Body of pancreas (tissue), 4 donors: ENCODE results near the gene POGZ. TPM values are rescaled to one million over a fixed set of nuclear protein-coding genes. Genes with fewer than 3 reads are reported as not detected.

ENCODE experiments used
- ATAC-seq: fragments of 150-250 bp; one replicate; pipeline ENCODE4 v1.9.1; 2016
- DNase-seq, 4 donors: peaks; one replicate each; pipeline ENCODE4 v3.0.0-alpha.2; 2019
- H3K27ac ChIP-seq, 4 donors: fragments of 200-600 bp; sonication (generic); 1 replicate in 3 of 4; 2 replicates in 1 of 4; pipeline versions ENCODE4 v1.5.1 to v1.6.1; 2016 to 2019; ENCODE audit warnings: mild to moderate bottlenecking in 1 of 4, mixed read lengths in 1 of 4, moderate library complexity in 1 of 4
- H3K27me3 ChIP-seq, 2 donors: fragments of 200-600 bp; sonication (generic); one replicate each; pipeline ENCODE4 v1.6.0; 2016; ENCODE audit warnings: mild to moderate bottlenecking in 1 of 2
- H3K36me3 ChIP-seq, 2 donors: fragments of 200-600 bp; sonication (generic); replicated peaks in 1 of 2; 2 replicates each; pipeline ENCODE4 v1.5.1; 2016; ENCODE audit warnings: low read depth in 2 of 2; ENCODE audit not compliant: insufficient read depth in 1 of 2
- H3K4me1 ChIP-seq: fragments of 200-600 bp; sonication (generic); one replicate; pipeline ENCODE4 v1.6.0; 2016
- H3K4me3 ChIP-seq, 2 donors: fragments of 200-600 bp; sonication (generic); 1 replicate in 1 of 2; 2 replicates in 1 of 2; pipeline ENCODE4 v1.5.1; 2016 to 2019
- H3K9me3 ChIP-seq, 3 donors: fragments of 200-600 bp; sonication (generic); 1 replicate in 2 of 3; 2 replicates in 1 of 3; pipeline ENCODE4 v1.5.1; 2016
- CTCF ChIP-seq, 7 experiments: fragments of 450-650 bp in 4 of 7; fragments of 200-600 bp in 3 of 7; sonication (generic) in 3 of 7; IDR thresholded peaks; one replicate each; pipeline ENCODE4 v1.5.1; 2016 to 2019; ENCODE audit warnings: antibody characterized with exemption in 7 of 7
- POLR2A ChIP-seq, 3 donors: fragments of 450-650 bp; IDR thresholded peaks; one replicate each; pipeline ENCODE4 v1.6.1; 2016; ENCODE audit warnings: antibody characterized with exemption in 3 of 3, mild to moderate bottlenecking in 2 of 3
- WGBS, 2 donors: methylation state at CpG; one replicate each; pipeline ENCODE4 v1.1.5; 2017; 5-methylcytosine and 5-hydroxymethylcytosine counted together
- intact Hi-C: fragments of 100-400 bp; cut with DNase I; formaldehyde crosslinking; loops from one replicate; pipeline ENCODE4 v1.15.1; 2023
- total RNA-seq, 2 donors: library from RNA; depleted of rRNA; stranded (reverse); fragments of >200 nt; gene quantifications; one replicate each; pipeline ENCODE4 v1.1.0, GENCODE V29; 2016

The POGZ gene
- total RNA-seq, 2 donors from 2014 or later = 29.8 to 76.8 TPM

GRCh38 chr1:151428068-151428467, 31.2 kb downstream of the POGZ start:
- H3K4me3 ChIP-seq = no peak overlapping the region
- no peak overlapping the region for H3K27ac ChIP-seq
- WGBS, 2 donors = 95 to 100% methylated on average over 5 to 7 of the region's 7 CpGs
- peaks cover 0 to 33% of the 10 kb centered on the region in 2 donors for H3K36me3 ChIP-seq
- no peaks in the 10 kb centered on the region for H3K27me3 ChIP-seq
- intact Hi-C loops = no loop called here
- ATAC-seq = no peak
- no peaks in the 10 kb centered on the region for H3K9me3 ChIP-seq
- TF ChIP-seq CTCF (IDR thresholded peaks at IDR 0.05) = no peak
- TF ChIP-seq POLR2A (IDR thresholded peaks at IDR 0.05) = no peak
- no peak for DNase-seq
- H3K4me1 ChIP-seq = no peaks in the 10 kb centered on the region

DNA sequence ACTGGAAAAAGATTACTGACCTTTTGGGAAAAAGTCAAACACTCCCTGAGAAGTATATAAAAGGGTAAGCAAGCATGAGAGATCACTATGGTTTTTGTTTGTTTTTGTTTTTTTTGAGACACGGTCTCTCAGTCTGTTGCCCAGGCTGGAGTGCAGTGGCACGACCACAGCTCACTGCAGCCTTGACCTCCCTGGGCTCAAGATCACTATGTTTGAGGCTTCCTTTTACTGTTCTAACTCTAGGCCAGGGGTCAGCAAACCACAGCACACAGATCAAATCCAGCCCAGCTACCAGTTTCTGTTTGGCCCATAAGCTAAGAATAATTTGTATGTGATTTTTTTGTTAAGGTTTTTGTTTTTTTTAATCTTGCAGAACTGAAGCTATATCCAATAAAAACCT, 34.2 kb downstream of the POGZ start:
- H3K27ac ChIP-seq = no peak overlapping the region
- TF ChIP-seq POLR2A (IDR thresholded peaks at IDR 0.05) (no peak), CTCF (IDR thresholded peaks at IDR 0.05) (no peak)
- H3K4me3 ChIP-seq = no peak overlapping the region
- peaks cover 0 to 47% of the 10 kb centered on the region in 2 donors for H3K36me3 ChIP-seq
- intact Hi-C loops = no loop called here
- WGBS, 2 donors = 55 to 61% methylated on average over 2 of the region's 2 CpGs
- H3K9me3 ChIP-seq = no peaks in the 10 kb centered on the region
- DNase-seq = no peak
- no peak for ATAC-seq
- no peaks in the 10 kb centered on the region for H3K27me3 ChIP-seq
- no peaks in the 10 kb centered on the region for H3K4me1 ChIP-seq

GRCh38 chr1:151419819-151420218, 39.5 kb downstream of the POGZ start:
- Histone ChIP-seq H3K27ac (no peak overlapping the region), H3K9me3 (no peaks in the 10 kb centered on the region), H3K4me1 (no peaks in the 10 kb centered on the region), H3K27me3 (no peaks in the 10 kb centered on the region), H3K4me3 (no peak overlapping the region), H3K36me3 (peaks cover 0 to 34% of the 10 kb centered on the region in 2 donors)
- intact Hi-C loops = no loop called here
- 89 to 95% methylated on average over 4 to 5 of the region's 5 CpGs for WGBS, 2 donors
- DNase-seq = no peak
- no peak for ATAC-seq
- no peak for TF ChIP-seq CTCF (IDR thresholded peaks at IDR 0.05)
- TF ChIP-seq POLR2A (IDR thresholded peaks at IDR 0.05) = no peak

GRCh38 chr1:151418081-151418480, 41.2 kb downstream of the POGZ start:
- TF ChIP-seq CTCF (IDR thresholded peaks at IDR 0.05) (no peak), POLR2A (IDR thresholded peaks at IDR 0.05) (no peak)
- intact Hi-C loops = no loop called here
- 85 to 98% methylated on average over 3 of the region's 3 CpGs for WGBS, 2 donors
- Histone ChIP-seq H3K9me3 (no peaks in the 10 kb centered on the region), H3K4me3 (no peak overlapping the region), H3K4me1 (no peaks in the 10 kb centered on the region), H3K27me3 (no peaks in the 10 kb centered on the region), H3K27ac (no peak overlapping the region), H3K36me3 (peaks cover 0 to 28% of the 10 kb centered on the region in 2 donors)
- ATAC-seq (no peak), DNase-seq (no peak)

DNA sequence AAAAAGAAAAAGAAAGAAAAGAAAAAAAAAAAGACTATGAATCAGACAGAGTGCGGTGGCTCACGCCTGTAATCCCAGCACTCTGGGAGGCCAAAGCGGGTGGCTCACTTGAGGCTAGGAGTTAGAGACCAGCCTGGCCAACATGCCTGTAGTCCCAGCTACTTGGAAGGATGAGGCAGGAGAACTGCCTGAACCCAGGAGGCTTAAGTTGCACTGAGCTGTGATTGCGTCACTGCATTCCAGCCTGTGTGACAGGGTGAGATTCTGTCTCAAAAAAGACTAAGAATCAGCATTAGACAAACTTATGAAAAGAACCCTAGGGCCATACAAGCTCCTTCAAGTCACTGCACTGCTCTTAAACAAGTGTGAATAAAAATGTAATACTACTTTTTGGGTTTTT, 43.1 kb downstream of the POGZ start:
- Histone ChIP-seq H3K36me3 (peaks cover 0 to 27% of the 10 kb centered on the region in 2 donors), H3K27me3 (no peaks in the 10 kb centered on the region), H3K27ac (no peak overlapping the region), H3K9me3 (no peaks in the 10 kb centered on the region), H3K4me3 (no peak overlapping the region), H3K4me1 (no peaks in the 10 kb centered on the region)
- no peak for ATAC-seq
- no peak for TF ChIP-seq POLR2A (IDR thresholded peaks at IDR 0.05)
- intact Hi-C loops = no loop called here
- DNase-seq = no peak
- WGBS, 2 donors = 93 to 100% methylated on average over 4 of the region's 4 CpGs
